NT2/D1 (cell line): ENCODE results near the gene CLDN5.

Experiments
- DNase-seq: peaks from one replicate; pipeline ENCODE4 v3.0.0-alpha.2; 2011; ENCODE audit warnings: low read depth, low spot score
- H3K27me3 ChIP-seq: 2 replicates; pipeline ENCODE4 v1.6.0; 2011; ENCODE audit warnings: mild to moderate bottlenecking; ENCODE audit not compliant: insufficient read length, insufficient read depth
- H3K36me3 ChIP-seq: 2 replicates; pipeline ENCODE4 v1.6.1; 2011; ENCODE audit warnings: mild to moderate bottlenecking, low read length, mixed read lengths; ENCODE audit not compliant: insufficient read depth, insufficient read length
- H3K4me1 ChIP-seq: 2 replicates; pipeline ENCODE4 v1.5.1; 2011; ENCODE audit not compliant: insufficient read depth, insufficient read length
- H3K4me3 ChIP-seq: 2 replicates; pipeline ENCODE4 v1.5.1; 2011; ENCODE audit warnings: low read depth; ENCODE audit not compliant: insufficient read length
- H3K9ac ChIP-seq: 2 replicates; pipeline ENCODE4 v1.6.0; 2011; ENCODE audit warnings: low read depth; ENCODE audit not compliant: insufficient read length
- H3K9me3 ChIP-seq: 2 replicates; pipeline ENCODE4 v1.5.1; 2011; ENCODE audit warnings: mild to moderate bottlenecking, low read length; ENCODE audit not compliant: insufficient read depth
- SUZ12 ChIP-seq: IDR thresholded peaks from 2 replicates; pipeline ENCODE4 v1.6.1; 2011; ENCODE audit not compliant: insufficient read length, insufficient read depth; ENCODE audit errors: extremely low read depth
- YY1 ChIP-seq: IDR thresholded peaks from 2 replicates; pipeline ENCODE4 v1.6.1; 2011; ENCODE audit not compliant: insufficient read length, insufficient read depth
- ZNF274 ChIP-seq: IDR thresholded peaks from 2 replicates; pipeline ENCODE4 v1.6.1; 2011; ENCODE audit warnings: mild to moderate bottlenecking, low read depth, low read length

The CLDN5 gene

GRCh38 chr22:19520566-19521305, 3.5 kb downstream of the CLDN5 start:
- H3K36me3 ChIP-seq: peaks cover 45% of the 10 kb centered on the region
- DNase-seq: no peak
- H3K9me3 ChIP-seq: no peaks in the 10 kb centered on the region
- TF ChIP-seq SUZ12: no peak
- TF ChIP-seq ZNF274: no peak
- no peak for TF ChIP-seq YY1
- H3K9ac ChIP-seq: no peak overlapping the region
- no peak overlapping the region for H3K4me3 ChIP-seq
- peaks cover 18% of the 10 kb centered on the region for H3K4me1 ChIP-seq
- peaks cover 25% of the 10 kb centered on the region for H3K27me3 ChIP-seq

- TF ChIP-seq YY1: no peak
- TF ChIP-seq SUZ12: no peak
- TF ChIP-seq ZNF274: no peak
- H3K9me3 ChIP-seq: no peaks in the 10 kb centered on the region
- DNase-seq: no peak
- peaks cover 18% of the 10 kb centered on the region for H3K27me3 ChIP-seq
- peaks cover 53% of the 10 kb centered on the region for H3K36me3 ChIP-seq
- H3K4me3 ChIP-seq: no peak overlapping the region
- H3K9ac ChIP-seq: no peak overlapping the region
- peaks cover 12% of the 10 kb centered on the region for H3K4me1 ChIP-seq
These were observed 4.2 kb downstream of the CLDN5 start for GRCh38 chr22:19520007-19520406.

- Histone ChIP-seq H3K9me3 (no peaks in the 10 kb centered on the region), H3K4me3 (no peak overlapping the region), H3K9ac (no peak overlapping the region), H3K4me1 (peaks cover 9% of the 10 kb centered on the region), H3K27me3 (peaks cover 14% of the 10 kb centered on the region), H3K36me3 (peaks cover 59% of the 10 kb centered on the region)
- TF ChIP-seq ZNF274 (no peak), YY1 (no peak), SUZ12 (no peak)
- no peak for DNase-seq
These were observed 4.9 kb downstream of the CLDN5 start for GRCh38 chr22:19519041-19519926.

GRCh38 chr22:19518635-19519034, 5.6 kb downstream of the CLDN5 start:
- peaks cover 63% of the 10 kb centered on the region for H3K36me3 ChIP-seq
- H3K9me3 ChIP-seq: no peaks in the 10 kb centered on the region
- no peak for DNase-seq
- H3K4me1 ChIP-seq: peaks cover 9% of the 10 kb centered on the region
- peaks cover 8% of the 10 kb centered on the region for H3K27me3 ChIP-seq
- no peak overlapping the region for H3K9ac ChIP-seq
- no peak for TF ChIP-seq YY1
- no peak for TF ChIP-seq SUZ12
- TF ChIP-seq ZNF274: no peak
- H3K4me3 ChIP-seq: no peak overlapping the region

- Histone ChIP-seq H3K9ac (no peak overlapping the region), H3K36me3 (peaks cover 65% of the 10 kb centered on the region), H3K4me3 (no peak overlapping the region), H3K9me3 (no peaks in the 10 kb centered on the region), H3K27me3 (peaks cover 3% of the 10 kb centered on the region), H3K4me1 (peaks cover 9% of the 10 kb centered on the region)
- no peak for DNase-seq
- TF ChIP-seq SUZ12 (no peak), YY1 (no peak), ZNF274 (no peak)
These were observed 6.1 kb downstream of the CLDN5 start for GRCh38 chr22:19517919-19518611.

- no peak for DNase-seq
- Histone ChIP-seq H3K4me1 (peaks cover under 1% of the 10 kb centered on the region), H3K27me3 (no peaks in the 10 kb centered on the region), H3K36me3 (peaks cover 69% of the 10 kb centered on the region), H3K4me3 (no peak overlapping the region), H3K9me3 (no peaks in the 10 kb centered on the region), H3K9ac (no peak overlapping the region)
- TF ChIP-seq SUZ12 (no peak), ZNF274 (no peak), YY1 (no peak)
These were observed 7.1 kb downstream of the CLDN5 start for GRCh38 chr22:19517171-19517500.
